Bone marrow (tissue), 2 donors: ENCODE results near the gene GPC6.

Experiments used
- DNase-seq, 2 donors: peaks; one replicate each; lab custom pipeline; 2025; lab: John Stamatoyannopoulos, UW

GPC6 gene

DNA sequence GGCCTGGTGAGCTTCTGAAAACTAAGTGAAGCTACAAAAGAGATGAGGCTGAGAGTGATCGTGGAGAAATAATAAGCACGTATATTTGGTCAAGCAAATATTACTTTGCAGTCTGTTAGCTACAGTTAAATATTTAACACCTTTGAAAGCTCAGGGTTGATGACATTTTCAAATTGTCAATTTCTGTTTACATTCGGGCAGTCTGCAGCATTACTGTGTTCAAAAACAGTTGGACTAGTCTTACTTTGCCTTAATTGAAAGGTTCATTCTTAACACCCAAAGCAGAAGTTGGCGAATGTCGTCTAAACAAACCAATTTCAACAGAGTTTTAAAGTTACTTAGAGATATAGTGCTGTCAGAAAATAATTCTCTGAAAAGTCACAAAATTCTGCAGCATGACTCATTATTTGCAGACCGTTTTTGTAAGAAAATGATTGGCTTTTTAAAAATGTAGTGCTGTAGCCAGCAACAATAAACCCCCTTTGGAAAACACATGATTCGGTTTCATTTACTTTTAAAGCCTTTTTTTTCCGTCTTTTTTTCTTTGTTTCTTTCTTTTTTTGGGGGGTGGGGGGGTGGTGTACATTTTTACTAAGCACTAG is 549.0 kb downstream of the GPC6 start:
- DNase-seq: no peak

DNA sequence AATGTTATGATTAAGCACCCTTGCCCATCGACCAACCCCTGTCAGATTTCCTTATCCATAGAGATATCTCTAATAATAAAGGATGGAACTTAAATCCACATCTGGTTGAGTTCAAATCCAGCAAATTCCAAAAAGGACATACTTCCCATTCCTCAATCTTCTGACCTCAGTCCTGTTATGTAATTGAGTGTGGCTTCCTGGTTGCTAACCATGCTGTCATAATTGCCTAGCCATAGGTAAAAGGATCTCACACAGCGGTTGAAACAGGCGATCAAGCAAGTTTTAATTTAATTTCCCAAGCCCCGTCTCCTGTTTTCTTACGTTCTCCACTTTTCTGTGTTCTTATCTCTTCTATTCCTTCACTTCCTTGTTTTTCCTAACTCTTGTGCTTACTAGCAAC is 550.3 kb downstream of the GPC6 start:
- no peak for DNase-seq

DNA sequence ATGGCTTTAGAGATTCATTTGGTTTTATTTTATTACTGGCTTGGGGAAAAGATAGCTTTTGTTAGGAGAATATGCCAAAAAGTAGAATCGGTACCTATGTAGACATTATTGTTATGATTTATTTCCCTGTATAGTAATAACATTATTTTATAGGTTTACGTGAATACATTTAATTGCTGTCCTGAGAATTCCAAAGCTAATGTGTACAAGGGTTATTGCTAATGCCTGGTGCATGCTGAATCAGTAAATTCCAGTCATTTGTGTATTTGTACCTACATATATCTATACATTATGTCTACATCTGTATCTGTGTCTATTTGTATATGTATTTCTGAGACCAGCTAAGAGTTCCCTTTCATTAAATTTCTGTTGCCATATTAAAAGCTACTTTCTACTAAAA is 550.9 kb downstream of the GPC6 start:
- DNase-seq: no peak

- no peak for DNase-seq
Measured at GRCh38 chr13:93778548-93778947, 551.9 kb downstream of the GPC6 start.

- DNase-seq: no peak
Measured at GRCh38 chr13:93784191-93784590, 557.6 kb downstream of the GPC6 start.

DNA sequence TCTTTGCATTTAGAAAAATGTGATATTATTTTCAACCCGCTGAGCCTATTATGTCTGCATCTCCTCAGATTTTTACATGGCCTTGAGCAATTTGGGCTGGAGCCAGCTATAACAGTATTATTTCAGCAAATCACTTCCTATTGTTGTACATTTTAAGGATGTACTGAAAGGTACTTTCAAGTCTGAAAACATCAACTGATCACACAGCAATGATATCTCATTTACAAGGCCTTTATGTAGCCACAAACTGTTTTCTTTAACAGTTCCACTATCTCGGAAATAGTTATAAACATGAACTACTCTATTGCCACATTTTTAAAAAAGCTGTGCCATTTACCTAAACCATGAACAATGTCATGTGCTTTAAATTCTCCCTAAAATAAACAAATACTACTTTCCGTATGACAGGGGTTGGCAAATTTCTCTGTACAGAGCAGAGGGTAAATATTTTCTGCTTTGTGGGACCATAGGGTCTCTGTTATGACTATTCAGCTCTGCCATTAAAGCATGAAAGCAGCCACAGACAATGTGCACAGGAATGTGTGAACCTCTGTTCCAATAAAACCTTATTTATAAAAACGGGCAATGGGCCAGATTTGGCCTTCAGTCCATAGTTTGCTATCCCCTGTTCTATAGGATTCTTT is 560.4 kb downstream of the GPC6 start:
- DNase-seq: no peak

GRCh38 chr13:93788456-93788855 is 561.8 kb downstream of the GPC6 start:
- no peak for DNase-seq

GRCh38 chr13:93789058-93789457 is 562.5 kb downstream of the GPC6 start:
- DNase-seq: no peak

DNA sequence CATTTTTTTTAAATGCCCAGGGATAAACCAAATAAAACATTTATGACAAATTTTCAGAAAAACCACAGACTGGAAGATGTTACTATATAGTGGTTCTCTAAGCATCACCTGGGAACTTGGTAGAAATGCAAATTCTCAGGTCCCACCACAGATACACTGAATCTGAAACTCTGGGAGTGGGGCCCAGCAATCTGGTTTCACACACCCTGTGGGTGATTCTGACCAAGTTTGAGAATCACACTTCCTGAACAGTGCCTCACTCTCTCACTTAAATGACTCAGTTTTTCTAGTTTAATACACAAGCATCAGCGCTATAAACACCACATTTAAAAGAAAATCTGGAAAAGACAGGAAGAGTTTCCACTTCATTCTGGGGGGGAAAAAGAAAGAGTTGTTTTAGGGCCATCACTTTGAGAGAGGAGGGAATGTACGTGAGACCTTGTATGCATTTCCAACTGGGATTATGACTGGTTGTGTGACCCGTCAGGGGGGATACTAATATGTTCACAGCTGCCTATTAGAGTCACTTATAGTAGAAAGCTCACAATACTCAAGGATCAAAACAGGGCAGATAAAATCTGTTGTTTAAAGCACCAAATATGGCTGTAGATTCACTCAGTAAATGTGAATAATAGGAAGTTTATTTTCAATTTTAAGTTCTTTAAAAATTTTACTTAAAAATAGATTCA is 567.7 kb downstream of the GPC6 start:
- DNase-seq: no peak

- no peak for DNase-seq
Measured at GRCh38 chr13:93797463-93797862, 570.9 kb downstream of the GPC6 start.

DNA sequence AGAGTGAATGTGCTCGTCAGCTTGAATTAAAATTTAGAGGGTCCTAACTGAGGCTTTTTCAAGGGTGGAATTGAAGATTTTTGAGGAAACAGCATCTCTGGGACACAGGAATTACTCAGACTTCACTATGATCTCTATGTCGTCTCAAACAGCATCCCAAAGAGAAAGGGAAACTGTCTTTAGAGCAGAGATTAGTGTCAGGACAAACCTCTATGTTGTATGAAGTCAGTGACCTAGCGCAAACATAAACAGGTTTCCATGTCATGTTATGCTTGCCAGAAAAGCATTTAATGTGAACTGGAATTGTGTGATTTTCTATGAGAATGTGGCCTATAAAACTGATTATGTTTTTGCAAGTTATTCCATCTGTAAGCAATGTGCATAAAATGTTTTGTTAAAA is 573.7 kb downstream of the GPC6 start:
- no peak for DNase-seq

GRCh38 chr13:93805736-93806135 is 579.1 kb downstream of the GPC6 start:
- no peak for DNase-seq

- DNase-seq: no peak
Measured at GRCh38 chr13:93806861-93807260, 580.3 kb downstream of the GPC6 start.

GRCh38 chr13:93810264-93810663 is 583.7 kb downstream of the GPC6 start:
- DNase-seq: no peak

DNA sequence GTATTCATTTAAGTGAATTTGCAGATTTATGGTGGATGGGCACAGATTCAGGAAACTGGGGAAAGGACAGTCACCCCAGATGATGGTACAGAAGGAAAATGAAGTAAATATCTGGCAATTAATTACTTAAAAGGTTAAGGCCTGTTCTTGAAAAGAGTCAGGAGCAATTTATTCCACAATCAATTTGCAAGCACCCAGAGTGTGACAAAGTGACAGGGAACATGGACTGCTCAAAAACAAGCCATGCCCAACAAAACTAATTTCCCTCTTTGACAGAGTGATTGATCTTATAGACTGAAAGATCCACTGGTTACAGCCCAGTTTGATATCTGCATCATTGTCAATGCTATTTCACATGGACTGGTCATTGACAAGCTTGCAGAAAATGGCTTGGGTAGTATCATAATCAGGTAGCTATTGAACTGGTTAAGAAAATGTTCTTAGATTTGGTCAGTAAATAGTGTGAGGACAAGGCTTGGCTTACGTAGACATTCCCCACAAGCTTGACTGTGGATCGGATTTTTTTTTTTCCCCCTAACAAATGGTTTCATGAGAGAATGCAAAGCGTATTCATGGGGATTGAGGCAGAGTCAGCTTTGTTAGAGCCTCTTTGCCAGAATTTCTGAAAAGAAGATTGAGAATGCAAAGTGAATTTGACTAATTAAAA is 584.6 kb downstream of the GPC6 start:
- DNase-seq: no peak

DNA sequence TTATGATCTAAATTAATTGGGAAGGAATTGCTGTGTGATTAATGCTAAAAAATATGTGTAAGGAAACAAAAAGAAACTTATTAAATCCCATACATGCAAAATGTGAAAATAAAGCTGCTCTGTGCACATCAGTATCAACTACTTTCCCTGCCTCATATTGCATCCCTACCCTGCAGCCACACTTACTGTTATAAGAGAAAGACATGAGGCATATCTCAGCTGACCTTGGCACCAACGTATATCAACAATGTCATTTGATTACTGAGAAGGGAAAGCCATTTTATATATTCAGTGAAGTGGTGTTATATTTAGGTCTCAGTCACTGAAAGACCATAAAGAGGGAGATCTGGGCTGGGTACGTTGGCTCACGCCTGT is 585.1 kb downstream of the GPC6 start:
- no peak for DNase-seq

DNA sequence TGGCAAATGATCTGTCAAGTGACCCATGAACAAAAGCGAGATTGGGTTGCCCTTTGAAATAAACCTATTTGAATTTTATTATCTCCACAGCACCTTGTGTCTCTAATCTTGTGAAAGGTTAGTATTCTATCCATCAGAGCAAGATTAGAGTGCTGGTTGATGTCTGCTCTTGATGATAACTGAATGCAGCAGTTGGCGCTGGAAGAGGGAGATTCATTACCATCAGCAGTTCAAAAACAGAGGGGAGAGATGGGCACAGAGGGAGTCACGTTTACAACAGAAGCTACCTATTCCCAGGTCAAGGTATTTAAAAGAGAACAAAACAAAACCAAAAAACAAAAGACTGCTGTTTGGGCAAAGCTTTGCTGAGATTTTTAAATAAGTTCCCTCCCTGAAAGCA is 588.1 kb downstream of the GPC6 start:
- DNase-seq: no peak

GRCh38 chr13:93818345-93818744 is 591.7 kb downstream of the GPC6 start:
- no peak for DNase-seq

GRCh38 chr13:93819331-93819890 is 592.8 kb downstream of the GPC6 start:
- no peak for DNase-seq

- DNase-seq: no peak
Measured at GRCh38 chr13:93824286-93824685, 597.7 kb downstream of the GPC6 start.

GRCh38 chr13:93834051-93834450 is 607.4 kb downstream of the GPC6 start:
- DNase-seq: no peak

- no peak for DNase-seq
Measured at GRCh38 chr13:93843082-93843481, 616.5 kb downstream of the GPC6 start.

- DNase-seq: no peak
Measured at GRCh38 chr13:93847162-93847561, 620.6 kb downstream of the GPC6 start.
